ENCODE results near the gene NRIP1.

Gene NRIP1

GRCh38 chr21:15064576-15065391 lies at the start of gene NRIP1:
NRIP1 (minus strand) TSS chr21:15065000; CDS start chr21:14968192, 96,808 bp downstream.
- H3K27ac ChIP-seq (ENCODE audit: low read depth in 2 of 2, low read length in 2 of 2), result peak within 1 kb of the TSS; percentile 94 to 95
- peak within 1 kb of the TSS; percentile 81 to 95 for H3K4me3 ChIP-seq (ENCODE audit: low read length in 2 of 2)
- no peaks in the 10 kb centered on the region for H3K9me3 ChIP-seq (ENCODE audit: control insufficient read depth in 2 of 2, low read length in 2 of 2)
- peak within 1 kb of the TSS; percentile 82 to 88 for H3K9ac ChIP-seq (ENCODE audit: low read depth in 1 of 2, low read length in 2 of 2)
- no peaks in the 10 kb centered on the region for H3K27me3 ChIP-seq (ENCODE audit: control insufficient read depth in 2 of 2, insufficient read depth in 2 of 2, low read length in 2 of 2)
- peaks cover 11 to 29% of the 10 kb centered on the region in 2 donors for H3K4me1 ChIP-seq (ENCODE audit: control insufficient read depth in 2 of 2, insufficient read depth in 2 of 2, low read length in 2 of 2)
- no peaks in the 10 kb centered on the region for H3K36me3 ChIP-seq (ENCODE audit: control insufficient read depth in 2 of 2, insufficient read depth in 2 of 2, low read length in 2 of 2)

GRCh38 chr21:15112858-15113257 lies 48.1 kb upstream of the NRIP1 start:
- Histone ChIP-seq H3K36me3 (ENCODE audit: control insufficient read depth in 2 of 2, insufficient read depth in 2 of 2, low read length in 2 of 2) (no peaks in the 10 kb centered on the region), H3K9ac (ENCODE audit: low read depth in 1 of 2, low read length in 2 of 2) (no peak overlapping the region), H3K4me3 (ENCODE audit: low read length in 2 of 2) (no peak overlapping the region), H3K9me3 (ENCODE audit: control insufficient read depth in 2 of 2, low read length in 2 of 2) (no peaks in the 10 kb centered on the region), H3K4me1 (ENCODE audit: control insufficient read depth in 2 of 2, insufficient read depth in 2 of 2, low read length in 2 of 2) (no peaks in the 10 kb centered on the region), H3K27me3 (ENCODE audit: control insufficient read depth in 2 of 2, insufficient read depth in 2 of 2, low read length in 2 of 2) (no peaks in the 10 kb centered on the region), H3K27ac (ENCODE audit: low read depth in 2 of 2, low read length in 2 of 2) (no peak overlapping the region)

GRCh38 chr21:15108801-15109200 lies 44.0 kb upstream of the NRIP1 start:
- no peaks in the 10 kb centered on the region for H3K4me1 ChIP-seq (ENCODE audit: control insufficient read depth in 2 of 2, insufficient read depth in 2 of 2, low read length in 2 of 2)

GRCh38 chr21:15104470-15104869 lies 39.7 kb upstream of the NRIP1 start:
- Histone ChIP-seq H3K9me3 (ENCODE audit: control insufficient read depth in 2 of 2, low read length in 2 of 2) (no peaks in the 10 kb centered on the region), H3K36me3 (ENCODE audit: control insufficient read depth in 2 of 2, insufficient read depth in 2 of 2, low read length in 2 of 2) (no peaks in the 10 kb centered on the region), H3K27me3 (ENCODE audit: control insufficient read depth in 2 of 2, insufficient read depth in 2 of 2, low read length in 2 of 2) (no peaks in the 10 kb centered on the region), H3K9ac (ENCODE audit: low read depth in 1 of 2, low read length in 2 of 2) (no peak overlapping the region), H3K27ac (ENCODE audit: low read depth in 2 of 2, low read length in 2 of 2) (no peak overlapping the region), H3K4me3 (ENCODE audit: low read length in 2 of 2) (no peak overlapping the region), H3K4me1 (ENCODE audit: control insufficient read depth in 2 of 2, insufficient read depth in 2 of 2, low read length in 2 of 2) (no peaks in the 10 kb centered on the region)

More at GRCh38 chr21:15108801-15109200, 44.0 kb upstream of the NRIP1 start:
- Histone ChIP-seq H3K4me3 (ENCODE audit: low read length in 2 of 2) (no peak overlapping the region), H3K27me3 (ENCODE audit: control insufficient read depth in 2 of 2, insufficient read depth in 2 of 2, low read length in 2 of 2) (no peaks in the 10 kb centered on the region), H3K9ac (ENCODE audit: low read depth in 1 of 2, low read length in 2 of 2) (no peak overlapping the region), H3K27ac (ENCODE audit: low read depth in 2 of 2, low read length in 2 of 2) (no peak overlapping the region), H3K36me3 (ENCODE audit: control insufficient read depth in 2 of 2, insufficient read depth in 2 of 2, low read length in 2 of 2) (no peaks in the 10 kb centered on the region), H3K9me3 (ENCODE audit: control insufficient read depth in 2 of 2, low read length in 2 of 2) (no peaks in the 10 kb centered on the region)

GRCh38 chr21:15098908-15099307 lies 34.1 kb upstream of the NRIP1 start:
- no peaks in the 10 kb centered on the region for H3K27me3 ChIP-seq (ENCODE audit: control insufficient read depth in 2 of 2, insufficient read depth in 2 of 2, low read length in 2 of 2)
- no peak overlapping the region for H3K9ac ChIP-seq (ENCODE audit: low read depth in 1 of 2, low read length in 2 of 2)
- H3K9me3 ChIP-seq (ENCODE audit: control insufficient read depth in 2 of 2, low read length in 2 of 2), result no peaks in the 10 kb centered on the region
- H3K27ac ChIP-seq (ENCODE audit: low read depth in 2 of 2, low read length in 2 of 2), result no peak overlapping the region
- H3K36me3 ChIP-seq (ENCODE audit: control insufficient read depth in 2 of 2, insufficient read depth in 2 of 2, low read length in 2 of 2), result no peaks in the 10 kb centered on the region
- no peak overlapping the region for H3K4me3 ChIP-seq (ENCODE audit: low read length in 2 of 2)
- no peaks in the 10 kb centered on the region for H3K4me1 ChIP-seq (ENCODE audit: control insufficient read depth in 2 of 2, insufficient read depth in 2 of 2, low read length in 2 of 2)

GRCh38 chr21:15098181-15098580 lies 33.4 kb upstream of the NRIP1 start:
- Histone ChIP-seq H3K4me3 (ENCODE audit: low read length in 2 of 2) (no peak overlapping the region), H3K27ac (ENCODE audit: low read depth in 2 of 2, low read length in 2 of 2) (no peak overlapping the region), H3K4me1 (ENCODE audit: control insufficient read depth in 2 of 2, insufficient read depth in 2 of 2, low read length in 2 of 2) (no peaks in the 10 kb centered on the region), H3K9me3 (ENCODE audit: control insufficient read depth in 2 of 2, low read length in 2 of 2) (no peaks in the 10 kb centered on the region), H3K27me3 (ENCODE audit: control insufficient read depth in 2 of 2, insufficient read depth in 2 of 2, low read length in 2 of 2) (no peaks in the 10 kb centered on the region), H3K9ac (ENCODE audit: low read depth in 1 of 2, low read length in 2 of 2) (no peak overlapping the region), H3K36me3 (ENCODE audit: control insufficient read depth in 2 of 2, insufficient read depth in 2 of 2, low read length in 2 of 2) (no peaks in the 10 kb centered on the region)

- Histone ChIP-seq H3K9ac (ENCODE audit: low read depth in 1 of 2, low read length in 2 of 2) (no peak overlapping the region), H3K9me3 (ENCODE audit: control insufficient read depth in 2 of 2, low read length in 2 of 2) (no peaks in the 10 kb centered on the region), H3K4me1 (ENCODE audit: control insufficient read depth in 2 of 2, insufficient read depth in 2 of 2, low read length in 2 of 2) (no peaks in the 10 kb centered on the region), H3K36me3 (ENCODE audit: control insufficient read depth in 2 of 2, insufficient read depth in 2 of 2, low read length in 2 of 2) (no peaks in the 10 kb centered on the region), H3K27me3 (ENCODE audit: control insufficient read depth in 2 of 2, insufficient read depth in 2 of 2, low read length in 2 of 2) (no peaks in the 10 kb centered on the region), H3K4me3 (ENCODE audit: low read length in 2 of 2) (no peak overlapping the region), H3K27ac (ENCODE audit: low read depth in 2 of 2, low read length in 2 of 2) (no peak overlapping the region)
Observed at GRCh38 chr21:15097580-15097979, 32.8 kb upstream of the NRIP1 start.

- Histone ChIP-seq H3K27me3 (ENCODE audit: control insufficient read depth in 2 of 2, insufficient read depth in 2 of 2, low read length in 2 of 2) (no peaks in the 10 kb centered on the region), H3K9ac (ENCODE audit: low read depth in 1 of 2, low read length in 2 of 2) (no peak overlapping the region), H3K36me3 (ENCODE audit: control insufficient read depth in 2 of 2, insufficient read depth in 2 of 2, low read length in 2 of 2) (no peaks in the 10 kb centered on the region), H3K4me3 (ENCODE audit: low read length in 2 of 2) (no peak overlapping the region), H3K9me3 (ENCODE audit: control insufficient read depth in 2 of 2, low read length in 2 of 2) (no peaks in the 10 kb centered on the region), H3K4me1 (ENCODE audit: control insufficient read depth in 2 of 2, insufficient read depth in 2 of 2, low read length in 2 of 2) (no peaks in the 10 kb centered on the region), H3K27ac (ENCODE audit: low read depth in 2 of 2, low read length in 2 of 2) (no peak overlapping the region)
Observed at GRCh38 chr21:15096146-15096545, 31.3 kb upstream of the NRIP1 start.

GRCh38 chr21:15095326-15095725 lies 30.5 kb upstream of the NRIP1 start:
- Histone ChIP-seq H3K27me3 (ENCODE audit: control insufficient read depth in 2 of 2, insufficient read depth in 2 of 2, low read length in 2 of 2) (no peaks in the 10 kb centered on the region), H3K27ac (ENCODE audit: low read depth in 2 of 2, low read length in 2 of 2) (no peak overlapping the region), H3K9ac (ENCODE audit: low read depth in 1 of 2, low read length in 2 of 2) (no peak overlapping the region), H3K4me3 (ENCODE audit: low read length in 2 of 2) (no peak overlapping the region), H3K9me3 (ENCODE audit: control insufficient read depth in 2 of 2, low read length in 2 of 2) (no peaks in the 10 kb centered on the region), H3K4me1 (ENCODE audit: control insufficient read depth in 2 of 2, insufficient read depth in 2 of 2, low read length in 2 of 2) (no peaks in the 10 kb centered on the region), H3K36me3 (ENCODE audit: control insufficient read depth in 2 of 2, insufficient read depth in 2 of 2, low read length in 2 of 2) (no peaks in the 10 kb centered on the region)

GRCh38 chr21:15094706-15095105 lies 29.9 kb upstream of the NRIP1 start:
- no peak overlapping the region for H3K4me3 ChIP-seq (ENCODE audit: low read length in 2 of 2)
- no peaks in the 10 kb centered on the region for H3K4me1 ChIP-seq (ENCODE audit: control insufficient read depth in 2 of 2, insufficient read depth in 2 of 2, low read length in 2 of 2)
- H3K27me3 ChIP-seq (ENCODE audit: control insufficient read depth in 2 of 2, insufficient read depth in 2 of 2, low read length in 2 of 2), result no peaks in the 10 kb centered on the region
- H3K27ac ChIP-seq (ENCODE audit: low read depth in 2 of 2, low read length in 2 of 2), result no peak overlapping the region
- no peak overlapping the region for H3K9ac ChIP-seq (ENCODE audit: low read depth in 1 of 2, low read length in 2 of 2)
- no peaks in the 10 kb centered on the region for H3K9me3 ChIP-seq (ENCODE audit: control insufficient read depth in 2 of 2, low read length in 2 of 2)
- H3K36me3 ChIP-seq (ENCODE audit: control insufficient read depth in 2 of 2, insufficient read depth in 2 of 2, low read length in 2 of 2), result no peaks in the 10 kb centered on the region

Data from mucosa of rectum (tissue), 2 donors.